ENCODE measurements around the gene MOCS1.

Gene MOCS1

GRCh38 chr6:39904946-39905639 lies 29.2 kb downstream of the MOCS1 start:
- H3K4me3 ChIP-seq (ENCODE audit: low read depth, low read length): no peak overlapping the region
- H3K9ac ChIP-seq (ENCODE audit: low read depth, low read length): no peak overlapping the region
- peaks cover 22% of the 10 kb centered on the region for H3K36me3 ChIP-seq (ENCODE audit: control insufficient read depth, insufficient read depth, low read length)
- no peaks in the 10 kb centered on the region for H3K4me1 ChIP-seq (ENCODE audit: control insufficient read depth, insufficient read depth, low read length)
- no peak overlapping the region for H3K27ac ChIP-seq (ENCODE audit: low read depth, low read length)
- no peaks in the 10 kb centered on the region for H3K9me3 ChIP-seq (ENCODE audit: control insufficient read depth, insufficient read depth, low read length)
- no peaks in the 10 kb centered on the region for H3K27me3 ChIP-seq (ENCODE audit: control insufficient read depth, insufficient read depth, low read length)

GRCh38 chr6:39903656-39904055 lies 30.6 kb downstream of the MOCS1 start:
- no peak overlapping the region for H3K27ac ChIP-seq (ENCODE audit: low read depth, low read length)
- H3K4me3 ChIP-seq (ENCODE audit: low read depth, low read length): no peak overlapping the region
- H3K36me3 ChIP-seq (ENCODE audit: control insufficient read depth, insufficient read depth, low read length): peaks cover 22% of the 10 kb centered on the region
- no peaks in the 10 kb centered on the region for H3K4me1 ChIP-seq (ENCODE audit: control insufficient read depth, insufficient read depth, low read length)
- no peak overlapping the region for H3K9ac ChIP-seq (ENCODE audit: low read depth, low read length)
- H3K9me3 ChIP-seq (ENCODE audit: control insufficient read depth, insufficient read depth, low read length): no peaks in the 10 kb centered on the region
- H3K27me3 ChIP-seq (ENCODE audit: control insufficient read depth, insufficient read depth, low read length): no peaks in the 10 kb centered on the region

GRCh38 chr6:39902786-39903465 lies 31.3 kb downstream of the MOCS1 start:
- peaks cover 19% of the 10 kb centered on the region for H3K36me3 ChIP-seq (ENCODE audit: control insufficient read depth, insufficient read depth, low read length)
- H3K27ac ChIP-seq (ENCODE audit: low read depth, low read length): no peak overlapping the region
- no peaks in the 10 kb centered on the region for H3K27me3 ChIP-seq (ENCODE audit: control insufficient read depth, insufficient read depth, low read length)
- no peaks in the 10 kb centered on the region for H3K9me3 ChIP-seq (ENCODE audit: control insufficient read depth, insufficient read depth, low read length)
- H3K4me3 ChIP-seq (ENCODE audit: low read depth, low read length): no peak overlapping the region
- peaks cover 6% of the 10 kb centered on the region for H3K4me1 ChIP-seq (ENCODE audit: control insufficient read depth, insufficient read depth, low read length)
- H3K9ac ChIP-seq (ENCODE audit: low read depth, low read length): no peak overlapping the region

- no peak overlapping the region for H3K9ac ChIP-seq (ENCODE audit: low read depth, low read length)
- no peak overlapping the region for H3K4me3 ChIP-seq (ENCODE audit: low read depth, low read length)
- H3K27ac ChIP-seq (ENCODE audit: low read depth, low read length): no peak overlapping the region
- H3K36me3 ChIP-seq (ENCODE audit: control insufficient read depth, insufficient read depth, low read length): peaks cover 19% of the 10 kb centered on the region
- no peaks in the 10 kb centered on the region for H3K27me3 ChIP-seq (ENCODE audit: control insufficient read depth, insufficient read depth, low read length)
- H3K4me1 ChIP-seq (ENCODE audit: control insufficient read depth, insufficient read depth, low read length): peaks cover 13% of the 10 kb centered on the region
- H3K9me3 ChIP-seq (ENCODE audit: control insufficient read depth, insufficient read depth, low read length): no peaks in the 10 kb centered on the region
Measured at GRCh38 chr6:39902136-39902535, 32.1 kb downstream of the MOCS1 start.

GRCh38 chr6:39901670-39902069 lies 32.6 kb downstream of the MOCS1 start:
- Histone ChIP-seq H3K4me3 (ENCODE audit: low read depth, low read length) (no peak overlapping the region), H3K4me1 (ENCODE audit: control insufficient read depth, insufficient read depth, low read length) (peaks cover 13% of the 10 kb centered on the region), H3K9me3 (ENCODE audit: control insufficient read depth, insufficient read depth, low read length) (no peaks in the 10 kb centered on the region), H3K27me3 (ENCODE audit: control insufficient read depth, insufficient read depth, low read length) (no peaks in the 10 kb centered on the region), H3K36me3 (ENCODE audit: control insufficient read depth, insufficient read depth, low read length) (peaks cover 16% of the 10 kb centered on the region), H3K27ac (ENCODE audit: low read depth, low read length) (no peak overlapping the region), H3K9ac (ENCODE audit: low read depth, low read length) (no peak overlapping the region)

DNA sequence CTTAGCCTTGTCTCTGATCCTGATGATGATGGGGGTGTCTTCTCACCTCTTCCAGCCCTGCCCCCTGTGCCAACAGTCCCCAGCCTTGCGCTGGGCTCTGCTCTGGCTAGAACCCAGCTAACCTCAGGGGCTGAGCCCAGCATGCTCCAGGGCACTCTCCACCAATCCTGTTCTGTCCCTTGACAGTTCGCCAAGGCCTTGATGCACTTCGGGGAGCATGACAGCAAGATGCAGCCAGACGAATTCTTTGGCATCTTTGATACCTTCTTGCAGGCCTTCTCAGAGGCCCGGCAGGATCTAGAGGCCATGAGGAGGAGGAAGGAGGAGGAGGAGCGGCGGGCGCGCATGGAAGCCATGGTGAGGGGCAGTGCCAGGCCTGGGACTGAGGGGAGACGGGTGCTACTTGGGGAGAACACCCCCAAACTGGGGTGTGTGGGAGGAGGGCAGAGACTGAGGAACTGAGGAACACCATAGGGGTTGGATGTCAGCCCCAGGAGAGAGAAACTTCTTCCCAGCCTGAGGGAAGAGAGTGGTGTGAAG lies 33.1 kb downstream of the MOCS1 start:
- Histone ChIP-seq H3K4me3 (ENCODE audit: low read depth, low read length) (no peak overlapping the region), H3K9me3 (ENCODE audit: control insufficient read depth, insufficient read depth, low read length) (no peaks in the 10 kb centered on the region), H3K27me3 (ENCODE audit: control insufficient read depth, insufficient read depth, low read length) (no peaks in the 10 kb centered on the region), H3K27ac (ENCODE audit: low read depth, low read length) (no peak overlapping the region), H3K9ac (ENCODE audit: low read depth, low read length) (no peak overlapping the region), H3K4me1 (ENCODE audit: control insufficient read depth, insufficient read depth, low read length) (peaks cover 13% of the 10 kb centered on the region), H3K36me3 (ENCODE audit: control insufficient read depth, insufficient read depth, low read length) (peaks cover 11% of the 10 kb centered on the region; the same call in 1 of the 2 replicates)

- Histone ChIP-seq H3K36me3 (ENCODE audit: control insufficient read depth, insufficient read depth, low read length) (0 out of 2 replicates have a peak, but pooled peaks cover 4% of the 10 kb centered on the region), H3K4me3 (ENCODE audit: low read depth, low read length) (no peak overlapping the region), H3K27ac (ENCODE audit: low read depth, low read length) (no peak overlapping the region), H3K27me3 (ENCODE audit: control insufficient read depth, insufficient read depth, low read length) (no peaks in the 10 kb centered on the region), H3K4me1 (ENCODE audit: control insufficient read depth, insufficient read depth, low read length) (peaks cover 13% of the 10 kb centered on the region), H3K9ac (ENCODE audit: low read depth, low read length) (no peak overlapping the region), H3K9me3 (ENCODE audit: control insufficient read depth, insufficient read depth, low read length) (no peaks in the 10 kb centered on the region)
Measured at GRCh38 chr6:39899554-39900295, 34.5 kb downstream of the MOCS1 start.

GRCh38 chr6:39898625-39899024 lies 35.6 kb downstream of the MOCS1 start:
- Histone ChIP-seq H3K9ac (ENCODE audit: low read depth, low read length) (no peak overlapping the region), H3K9me3 (ENCODE audit: control insufficient read depth, insufficient read depth, low read length) (no peaks in the 10 kb centered on the region), H3K27me3 (ENCODE audit: control insufficient read depth, insufficient read depth, low read length) (no peaks in the 10 kb centered on the region), H3K36me3 (ENCODE audit: control insufficient read depth, insufficient read depth, low read length) (no peaks in the 10 kb centered on the region), H3K27ac (ENCODE audit: low read depth, low read length) (no peak overlapping the region), H3K4me3 (ENCODE audit: low read depth, low read length) (no peak overlapping the region), H3K4me1 (ENCODE audit: control insufficient read depth, insufficient read depth, low read length) (peaks cover 13% of the 10 kb centered on the region)

DNA sequence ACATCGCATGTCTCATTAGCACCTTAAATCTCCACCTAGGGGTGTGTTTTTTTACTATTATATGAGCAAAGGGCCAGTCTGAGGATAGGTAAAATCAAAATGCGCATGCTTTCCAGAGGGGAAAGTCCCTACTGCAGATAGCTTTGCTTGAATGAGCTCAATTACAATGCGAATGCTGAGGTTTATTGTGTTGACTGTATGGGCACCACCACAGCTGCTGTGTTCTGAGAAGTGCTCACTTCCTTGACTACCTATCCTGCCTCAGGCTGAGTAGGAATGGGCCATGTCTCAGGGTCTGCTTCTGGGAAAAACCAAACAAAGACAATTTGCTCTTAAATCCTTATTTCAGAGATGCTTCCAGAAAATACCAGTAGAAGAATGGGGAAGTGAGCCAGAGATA lies 36.6 kb downstream of the MOCS1 start:
- Histone ChIP-seq H3K9me3 (ENCODE audit: control insufficient read depth, insufficient read depth, low read length) (no peaks in the 10 kb centered on the region), H3K4me1 (ENCODE audit: control insufficient read depth, insufficient read depth, low read length) (peaks cover 13% of the 10 kb centered on the region), H3K9ac (ENCODE audit: low read depth, low read length) (no peak overlapping the region), H3K27ac (ENCODE audit: low read depth, low read length) (peak overlapping the region; percentile 70), H3K27me3 (ENCODE audit: control insufficient read depth, insufficient read depth, low read length) (no peaks in the 10 kb centered on the region), H3K4me3 (ENCODE audit: low read depth, low read length) (no peak overlapping the region), H3K36me3 (ENCODE audit: control insufficient read depth, insufficient read depth, low read length) (no peaks in the 10 kb centered on the region)

- H3K4me3 ChIP-seq (ENCODE audit: low read depth, low read length): no peak overlapping the region
- no peaks in the 10 kb centered on the region for H3K27me3 ChIP-seq (ENCODE audit: control insufficient read depth, insufficient read depth, low read length)
- H3K36me3 ChIP-seq (ENCODE audit: control insufficient read depth, insufficient read depth, low read length): no peaks in the 10 kb centered on the region
- peaks cover 13% of the 10 kb centered on the region for H3K4me1 ChIP-seq (ENCODE audit: control insufficient read depth, insufficient read depth, low read length)
- H3K9ac ChIP-seq (ENCODE audit: low read depth, low read length): no peak overlapping the region
- H3K27ac ChIP-seq (ENCODE audit: low read depth, low read length): no peak overlapping the region
- H3K9me3 ChIP-seq (ENCODE audit: control insufficient read depth, insufficient read depth, low read length): no peaks in the 10 kb centered on the region
Measured at GRCh38 chr6:39896701-39897100, 37.6 kb downstream of the MOCS1 start.

DNA sequence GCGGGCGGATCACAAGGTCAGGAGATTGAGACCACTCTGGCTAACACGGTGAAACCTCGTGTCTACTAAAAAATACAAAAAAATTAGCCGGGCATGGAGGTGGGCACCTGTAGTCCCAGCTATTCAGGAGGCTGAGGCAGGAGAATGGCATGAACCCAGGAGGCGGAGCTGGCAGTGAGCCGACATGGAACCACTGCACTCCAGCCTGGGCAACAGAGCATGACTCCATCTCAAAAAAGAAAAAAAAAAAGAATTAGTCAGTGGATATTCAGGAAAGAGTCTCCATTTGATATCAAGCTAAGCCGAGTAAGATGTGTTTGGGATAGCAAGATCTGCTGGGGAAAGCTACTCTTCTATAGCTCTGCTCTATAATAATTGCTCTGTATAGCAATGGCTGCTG lies 41.0 kb downstream of the MOCS1 start:
- no peaks in the 10 kb centered on the region for H3K9me3 ChIP-seq (ENCODE audit: control insufficient read depth, insufficient read depth, low read length)
- H3K36me3 ChIP-seq (ENCODE audit: control insufficient read depth, insufficient read depth, low read length): no peaks in the 10 kb centered on the region
- H3K4me3 ChIP-seq (ENCODE audit: low read depth, low read length): no peak overlapping the region
- H3K9ac ChIP-seq (ENCODE audit: low read depth, low read length): no peak overlapping the region
- peaks cover 11% of the 10 kb centered on the region for H3K4me1 ChIP-seq (ENCODE audit: control insufficient read depth, insufficient read depth, low read length)
- H3K27me3 ChIP-seq (ENCODE audit: control insufficient read depth, insufficient read depth, low read length): no peaks in the 10 kb centered on the region
- H3K27ac ChIP-seq (ENCODE audit: low read depth, low read length): no peak overlapping the region

Measured in HUES48 (cell line).